ENCODE measurements around the gene GAPDH. TPM values are rescaled to one million over a fixed set of nuclear protein-coding genes. Genes with fewer than 3 reads are reported as not detected.
"Not testable (repeated sequence)": the region's sequence is repeated elsewhere in the genome, so short reads cannot be mapped to it uniquely, and the experiment has no call there.

GAPDH gene
- total RNA-seq, 2 experiments from 2014 or later: 6,175 to 6,471 TPM

- Mint-ChIP-seq H3K4me1 (ENCODE audit: low read depth) (peaks cover 60% of the 10 kb centered on the region), H3K4me3 (peak overlapping the region; percentile 80), H3K27ac (peak overlapping the region; percentile 43), H3K9me3 (ENCODE audit: insufficient read depth) (no peaks in the 10 kb centered on the region), H3K27me3 (ENCODE audit: low read depth) (no peaks in the 10 kb centered on the region), H3K36me3 (ENCODE audit: low read depth) (peaks cover 50% of the 10 kb centered on the region)
- ATAC-seq: peak; percentile 52
- POLR2A ChIA-PET: interaction anchor here (1.1 to 7.3 kb wide), 3 partner anchors 13 to 17 kb away, joined by 3 to 74 read pairs (median 4); partner anchors contain the start of genes GAPDH and NOP2
- DNase-seq: peak; percentile 86
- CTCF ChIA-PET: interaction anchor here (1.0 to 5.1 kb wide), 9 partner anchors 8 to 271 kb away, joined by 3 to 71 read pairs (median 4); partner anchors contain the start of genes GAPDH and MLF2
These were observed 20.1 kb downstream of the GAPDH start for GRCh38 chr12:6554168-6555017.

GRCh38 chr12:6555018-6555691 is 20.8 kb downstream of the GAPDH start:
- peak overlapping the region; percentile 3 for H3K27ac Mint-ChIP-seq

DNA sequence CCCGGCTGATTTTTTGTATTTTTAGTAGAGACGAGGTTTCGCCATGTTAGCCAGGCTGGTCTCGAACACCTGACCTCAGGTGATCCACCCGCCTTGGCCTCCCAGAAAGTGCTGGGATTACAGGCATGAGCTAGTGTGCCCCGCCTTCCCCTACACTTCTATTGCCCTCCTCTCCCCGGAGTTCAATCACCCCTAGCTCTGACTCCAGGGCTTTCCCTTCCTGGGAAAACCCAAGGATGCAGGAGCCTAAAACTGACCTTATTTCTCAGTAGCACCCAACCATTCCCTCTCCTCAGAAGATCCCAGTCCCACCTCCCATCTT is 22.1 kb downstream of the GAPDH start:
- Mint-ChIP-seq H3K36me3 (ENCODE audit: low read depth) (peaks cover 63% of the 10 kb centered on the region), H3K4me1 (ENCODE audit: low read depth) (peaks cover 51% of the 10 kb centered on the region), H3K4me3 (peak overlapping the region; percentile 80), H3K27ac (peak overlapping the region; percentile 58)
- H3K27me3 Mint-ChIP-seq (ENCODE audit: low read depth); ATAC-seq; H3K9me3 Mint-ChIP-seq (ENCODE audit: insufficient read depth); DNase-seq: not testable (repeated sequence)
- ChIA-PET CTCF (interaction anchor here (1.0 to 4.1 kb wide), 6 partner anchors 10 to 204 kb away, joined by 3 to 32 read pairs (median 5); no protein-coding TSS in a partner anchor), POLR2A (interaction anchor here (1.1 kb wide), 1 partner anchor 17 kb away, joined by 3 read pairs; no protein-coding TSS in a partner anchor)

More at GRCh38 chr12:6555018-6555691, 20.8 kb downstream of the GAPDH start:
- ATAC-seq (peak; percentile 15), DNase-seq (no peak)
- H3K4me3 Mint-ChIP-seq: peak overlapping the region; percentile 80
- H3K9me3 Mint-ChIP-seq (ENCODE audit: insufficient read depth): no peaks in the 10 kb centered on the region
- ChIA-PET CTCF (interaction anchor here (1.0 to 5.1 kb wide), 5 partner anchors 8 to 270 kb away, joined by 3 to 71 read pairs (median 5); partner anchors contain the start of genes GAPDH and MLF2), POLR2A (interaction anchor here (1.2 to 7.3 kb wide), 2 partner anchors 18 to 130 kb away, joined by 3 to 74 read pairs; partner anchors contain the start of gene GAPDH)
- H3K27me3 Mint-ChIP-seq (ENCODE audit: low read depth): no peaks in the 10 kb centered on the region
- peaks cover 55% of the 10 kb centered on the region for H3K4me1 Mint-ChIP-seq (ENCODE audit: low read depth)
- H3K36me3 Mint-ChIP-seq (ENCODE audit: low read depth): peaks cover 56% of the 10 kb centered on the region

DNA sequence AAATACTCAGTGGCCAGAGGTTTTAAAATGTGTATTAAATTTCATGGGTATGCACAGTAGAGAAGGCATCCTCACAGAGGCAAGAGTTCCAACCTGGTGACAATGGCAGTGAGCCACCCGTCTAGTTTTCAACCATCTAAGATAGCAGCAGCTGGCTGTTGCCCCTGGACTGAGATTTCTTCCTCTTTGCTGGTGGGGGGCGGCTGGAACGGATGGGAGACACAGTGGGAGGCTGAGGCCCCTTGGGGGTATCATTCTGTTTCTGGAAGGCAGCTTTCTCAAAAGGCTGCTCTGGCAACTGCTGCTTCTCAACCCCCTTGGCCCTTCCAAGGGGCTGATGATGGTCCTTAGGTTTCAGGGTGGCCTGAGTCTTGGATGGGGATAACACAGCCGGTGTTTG is 22.5 kb downstream of the GAPDH start:
- Mint-ChIP-seq H3K36me3 (ENCODE audit: low read depth) (peaks cover 64% of the 10 kb centered on the region), H3K4me3 (peak overlapping the region; percentile 80), H3K4me1 (ENCODE audit: low read depth) (peaks cover 50% of the 10 kb centered on the region), H3K27ac (peak overlapping the region; percentile 58), H3K9me3 (ENCODE audit: insufficient read depth) (no peaks in the 10 kb centered on the region), H3K27me3 (ENCODE audit: low read depth) (no peaks in the 10 kb centered on the region)
- ATAC-seq: no peak
- no peak for DNase-seq
- CTCF ChIA-PET: interaction anchor here (0.6 to 4.1 kb wide), 14 partner anchors 10 to 203 kb away, joined by 3 to 32 read pairs (median 4); partner anchors contain the start of gene ZNF384
- POLR2A ChIA-PET: interaction anchor here (0.9 to 1.1 kb wide), 2 partner anchors 18 to 20 kb away, joined by 3 read pairs; no protein-coding TSS in a partner anchor

DNA sequence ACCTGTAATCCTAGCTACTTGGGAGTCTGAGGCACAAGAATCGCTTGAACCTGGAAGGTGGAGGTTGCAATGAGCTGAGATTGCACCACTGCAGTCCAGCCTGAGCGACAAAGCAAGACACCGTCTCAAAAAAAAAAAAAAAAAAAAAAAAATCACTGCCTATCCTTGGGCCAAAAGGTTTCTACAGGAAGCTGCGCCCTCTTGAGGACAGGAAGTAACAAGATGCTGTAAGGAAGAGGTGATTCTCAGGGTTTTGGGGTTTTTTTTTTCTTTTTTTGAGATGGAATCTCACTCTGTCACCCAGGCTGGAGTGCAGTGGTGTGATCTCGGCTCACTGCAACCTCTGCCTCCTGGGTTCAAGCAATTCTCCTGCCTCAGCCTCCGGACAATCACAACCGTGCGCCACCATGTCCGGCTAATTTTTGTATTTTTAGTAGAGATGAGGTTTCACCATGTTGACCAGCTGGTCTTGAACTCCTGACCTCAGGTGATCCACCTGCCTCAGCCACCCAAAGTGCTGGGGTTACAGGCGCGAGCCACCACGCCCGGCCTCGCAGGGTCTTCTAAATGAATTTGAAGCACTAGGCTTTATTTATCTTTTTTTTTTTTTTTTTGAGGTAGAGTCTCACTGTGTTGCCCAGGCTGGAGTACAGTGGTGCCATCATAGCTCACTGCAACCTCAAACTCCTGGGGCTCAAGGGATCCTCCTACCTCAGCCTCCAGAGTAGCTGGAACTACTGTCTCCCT is 23.9 kb downstream of the GAPDH start:
- not testable (repeated sequence) for H3K9me3 Mint-ChIP-seq (ENCODE audit: insufficient read depth); H3K4me3 Mint-ChIP-seq; H3K27me3 Mint-ChIP-seq (ENCODE audit: low read depth)
- CTCF ChIA-PET: interaction anchor here (1.0 to 4.1 kb wide), 12 partner anchors 8 to 131 kb away, joined by 3 to 32 read pairs (median 4); partner anchors contain the start of gene ZNF384
- Mint-ChIP-seq H3K4me1 (ENCODE audit: low read depth) (peaks cover 37% of the 10 kb centered on the region), H3K27ac (peak overlapping the region; percentile 49), H3K36me3 (ENCODE audit: low read depth) (peaks cover 69% of the 10 kb centered on the region)
- DNase-seq: peak; percentile 75
- ATAC-seq: peak; percentile 3
- POLR2A ChIA-PET: interaction anchor here (0.9 to 1.9 kb wide), 3 partner anchors 10 to 45 kb away, joined by 3 to 4 read pairs (median 3); partner anchors contain the start of gene NOP2

DNA sequence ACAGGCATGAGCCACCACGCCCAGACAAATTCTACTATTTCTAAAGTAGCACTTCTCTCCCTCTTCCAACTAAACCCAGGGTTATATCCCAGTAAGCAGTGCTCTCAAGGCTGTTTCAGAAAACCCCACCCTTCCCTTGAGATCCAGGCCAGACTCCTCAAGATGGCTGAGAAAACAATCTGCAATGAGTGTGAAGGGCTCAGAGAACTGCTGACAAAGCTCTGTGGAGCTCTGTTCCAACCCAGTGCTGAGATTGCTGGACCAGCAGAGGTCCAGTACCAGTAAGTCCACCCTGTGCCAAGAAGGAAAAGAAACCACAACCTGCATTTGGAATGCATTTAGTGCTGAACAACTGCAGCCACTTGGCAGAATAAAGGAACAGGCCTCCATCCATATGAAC is 25.2 kb downstream of the GAPDH start:
- H3K36me3 Mint-ChIP-seq (ENCODE audit: low read depth): peaks cover 68% of the 10 kb centered on the region
- ATAC-seq: no peak
- no peaks in the 10 kb centered on the region for H3K9me3 Mint-ChIP-seq (ENCODE audit: insufficient read depth)
- CTCF ChIA-PET: interaction anchor here (0.8 to 4.1 kb wide), 5 partner anchors 11 to 89 kb away, joined by 3 to 32 read pairs (median 3); partner anchors contain the start of gene VAMP1
- no peak overlapping the region for H3K4me3 Mint-ChIP-seq
- no peaks in the 10 kb centered on the region for H3K27me3 Mint-ChIP-seq (ENCODE audit: low read depth)
- peaks cover 30% of the 10 kb centered on the region for H3K4me1 Mint-ChIP-seq (ENCODE audit: low read depth)
- no peak for DNase-seq
- POLR2A ChIA-PET: interaction anchor here (0.6 to 1.9 kb wide), 5 partner anchors 9 to 43 kb away, joined by 3 to 4 read pairs (median 3); partner anchors contain the start of gene NOP2
- no peak overlapping the region for H3K27ac Mint-ChIP-seq

DNA sequence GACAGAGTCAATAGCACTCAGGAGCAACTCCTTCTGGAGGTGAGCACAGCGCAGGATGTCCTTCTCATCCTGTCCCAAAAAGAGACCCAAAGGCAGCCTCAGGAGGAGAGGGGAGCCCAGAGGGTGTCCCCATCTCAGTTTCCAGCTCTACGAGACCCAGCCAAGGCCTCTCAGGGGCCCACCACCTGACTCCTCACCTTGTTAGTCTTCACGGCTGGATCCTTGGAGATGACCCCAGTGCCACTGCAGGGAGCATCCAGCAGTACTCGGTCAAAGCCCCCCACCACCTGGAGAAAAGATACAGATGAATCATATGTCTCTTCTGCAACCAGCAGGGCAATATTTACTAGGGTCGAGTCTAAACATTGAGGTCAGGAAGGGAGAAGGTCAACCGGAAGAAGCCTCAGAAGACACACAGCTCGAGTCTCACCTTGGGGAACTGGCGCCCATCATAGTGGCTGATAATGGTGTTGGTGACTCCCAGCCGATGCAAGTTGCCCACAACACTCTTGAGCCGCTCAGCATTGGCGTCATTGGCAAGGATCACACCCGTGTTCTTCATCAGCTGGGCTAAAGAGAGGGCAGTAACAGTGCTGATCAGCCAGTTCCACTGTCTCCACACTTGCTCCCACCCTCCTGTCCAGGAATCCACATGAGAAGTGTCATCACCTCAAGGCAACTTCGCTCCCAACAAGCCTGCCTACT is 26.3 kb downstream of the GAPDH start:
- Mint-ChIP-seq H3K27ac (no peak overlapping the region), H3K9me3 (ENCODE audit: insufficient read depth) (no peaks in the 10 kb centered on the region)
- POLR2A ChIA-PET: interaction anchor here (0.8 to 1.0 kb wide), 2 partner anchors 12 to 22 kb away, joined by 3 read pairs; no protein-coding TSS in a partner anchor

GRCh38 chr12:6562881-6563280 is 28.6 kb downstream of the GAPDH start:
- CTCF ChIA-PET: interaction anchor here (0.6 to 3.4 kb wide), 18 partner anchors 10 to 161 kb away, joined by 3 to 26 read pairs (median 4); partner anchors contain the start of genes COPS7A and ZNF384
- Mint-ChIP-seq H3K27ac (peak overlapping the region; percentile 47), H3K9me3 (ENCODE audit: insufficient read depth) (no peaks in the 10 kb centered on the region), H3K4me1 (ENCODE audit: low read depth) (peaks cover 35% of the 10 kb centered on the region), H3K36me3 (ENCODE audit: low read depth) (peaks cover 76% of the 10 kb centered on the region), H3K27me3 (ENCODE audit: low read depth) (no peaks in the 10 kb centered on the region), H3K4me3 (no peak overlapping the region)
- ATAC-seq (no peak), DNase-seq (no peak)
- POLR2A ChIA-PET: interaction anchor here (0.9 to 1.1 kb wide), 2 partner anchors 14 to 25 kb away, joined by 3 read pairs; no protein-coding TSS in a partner anchor

More for the DNA sequence above, 26.3 kb downstream of the GAPDH start:
- ATAC-seq (no peak), DNase-seq (no peak)
- H3K36me3 Mint-ChIP-seq (ENCODE audit: low read depth): peaks cover 69% of the 10 kb centered on the region
- CTCF ChIA-PET: interaction anchor here (0.6 to 3.4 kb wide), 2 partner anchors 8 to 21 kb away, joined by 3 to 26 read pairs; no protein-coding TSS in a partner anchor
- H3K4me3 Mint-ChIP-seq: no peak overlapping the region
- no peaks in the 10 kb centered on the region for H3K27me3 Mint-ChIP-seq (ENCODE audit: low read depth)
- peaks cover 26% of the 10 kb centered on the region for H3K4me1 Mint-ChIP-seq (ENCODE audit: low read depth)

- Mint-ChIP-seq H3K4me3 (no peak overlapping the region), H3K4me1 (ENCODE audit: low read depth) (peaks cover 33% of the 10 kb centered on the region), H3K27ac (peak overlapping the region; percentile 62), H3K9me3 (ENCODE audit: insufficient read depth) (no peaks in the 10 kb centered on the region), H3K27me3 (ENCODE audit: low read depth) (no peaks in the 10 kb centered on the region), H3K36me3 (ENCODE audit: low read depth) (peaks cover 78% of the 10 kb centered on the region)
- ATAC-seq (no peak), DNase-seq (peak; percentile 79)
- POLR2A ChIA-PET: interaction anchor here (0.7 to 1.1 kb wide), 3 partner anchors 14 to 26 kb away, joined by 3 read pairs; no protein-coding TSS in a partner anchor
- CTCF ChIA-PET: interaction anchor here (0.8 to 3.4 kb wide), 20 partner anchors 9 to 160 kb away, joined by 3 to 26 read pairs (median 4); partner anchors contain the start of gene COPS7A
These were observed 29.2 kb downstream of the GAPDH start for GRCh38 chr12:6563448-6564050.
